HEK293 (cell line): ENCODE measurements around the gene PLA2G4E.

Source experiments
- ZFP41 ChIP-seq: fragments of 450-650 bp; formaldehyde crosslinking; IDR thresholded peaks from 2 replicates; pipeline ENCODE4 v1.5.1; 2016; ENCODE audit warnings: missing biosample characterization, missing genetic modification characterization, borderline replicate concordance
- TF ChIP-seq, protein P1 (sequence below): fragments of 450-650 bp; formaldehyde crosslinking; IDR thresholded peaks from 2 replicates; pipeline ENCODE4 v1.5.1; 2016; ENCODE audit warnings: missing biosample characterization, missing genetic modification characterization

DNA sequence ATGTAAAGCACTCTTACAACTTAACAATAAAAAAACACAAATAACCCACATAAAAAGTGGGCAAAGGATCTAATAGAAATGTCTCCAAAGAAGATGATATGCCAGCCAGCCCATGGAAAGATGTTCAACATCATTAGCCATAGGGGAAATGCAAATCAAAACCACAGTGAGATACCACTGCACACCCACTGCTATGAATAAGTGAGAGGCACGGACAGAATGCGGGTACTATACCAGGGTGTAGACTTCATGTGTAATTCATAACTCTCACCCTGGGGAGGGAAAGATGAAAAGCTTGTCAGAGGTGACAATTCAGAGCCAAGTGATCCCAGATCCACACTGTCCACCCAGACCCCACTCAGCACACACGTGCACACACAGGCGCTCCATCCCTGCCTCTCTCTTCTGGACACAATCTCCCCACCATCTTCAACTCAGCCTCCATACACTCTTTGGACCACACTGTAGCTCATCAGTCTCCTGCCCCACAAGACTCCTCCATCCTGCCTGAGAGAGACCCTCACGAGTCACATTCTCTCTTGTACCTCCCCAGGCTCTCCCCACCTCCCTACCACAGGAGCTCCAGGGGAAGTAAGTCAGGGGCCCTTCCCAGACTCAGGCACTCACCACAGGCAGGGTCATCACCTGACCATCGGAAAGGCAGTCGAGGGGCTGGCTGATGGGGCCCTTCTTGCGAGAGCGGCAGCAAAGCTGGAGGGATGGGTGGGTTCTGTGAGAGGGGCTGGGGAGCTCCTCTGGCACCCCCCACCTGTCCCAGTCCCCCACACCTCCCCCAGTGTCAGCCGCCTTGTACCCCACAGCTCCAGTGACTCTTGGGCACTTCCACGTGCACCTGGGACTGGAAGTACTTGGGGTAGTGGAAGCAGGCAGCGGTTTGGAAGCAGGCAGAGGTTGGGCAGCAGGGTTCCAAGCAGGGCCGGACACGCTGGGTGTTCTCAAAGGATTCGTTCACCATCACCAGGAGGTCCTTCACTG is 21.3 kb downstream of the PLA2G4E start:
- TF ChIP-seq ZFP41, result no peak
- TF ChIP-seq, protein P1, sequence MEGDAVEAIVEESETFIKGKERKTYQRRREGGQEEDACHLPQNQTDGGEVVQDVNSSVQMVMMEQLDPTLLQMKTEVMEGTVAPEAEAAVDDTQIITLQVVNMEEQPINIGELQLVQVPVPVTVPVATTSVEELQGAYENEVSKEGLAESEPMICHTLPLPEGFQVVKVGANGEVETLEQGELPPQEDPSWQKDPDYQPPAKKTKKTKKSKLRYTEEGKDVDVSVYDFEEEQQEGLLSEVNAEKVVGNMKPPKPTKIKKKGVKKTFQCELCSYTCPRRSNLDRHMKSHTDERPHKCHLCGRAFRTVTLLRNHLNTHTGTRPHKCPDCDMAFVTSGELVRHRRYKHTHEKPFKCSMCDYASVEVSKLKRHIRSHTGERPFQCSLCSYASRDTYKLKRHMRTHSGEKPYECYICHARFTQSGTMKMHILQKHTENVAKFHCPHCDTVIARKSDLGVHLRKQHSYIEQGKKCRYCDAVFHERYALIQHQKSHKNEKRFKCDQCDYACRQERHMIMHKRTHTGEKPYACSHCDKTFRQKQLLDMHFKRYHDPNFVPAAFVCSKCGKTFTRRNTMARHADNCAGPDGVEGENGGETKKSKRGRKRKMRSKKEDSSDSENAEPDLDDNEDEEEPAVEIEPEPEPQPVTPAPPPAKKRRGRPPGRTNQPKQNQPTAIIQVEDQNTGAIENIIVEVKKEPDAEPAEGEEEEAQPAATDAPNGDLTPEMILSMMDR, result no peak
